HG03064 (cell line): ENCODE data around the gene WFIKKN2.
"Not testable (repeated sequence)": the region's sequence is repeated elsewhere in the genome, so short reads cannot be mapped to it uniquely, and the experiment has no call there.

Experiments used
- ATAC-seq: cut with Tn5 transposase; IDR thresholded peaks from one replicate; pipeline ENCODE4 v1.9.1; 2021; ENCODE audit warnings: low read depth; ENCODE audit not compliant: unreplicated experiment

Gene WFIKKN2

DNA sequence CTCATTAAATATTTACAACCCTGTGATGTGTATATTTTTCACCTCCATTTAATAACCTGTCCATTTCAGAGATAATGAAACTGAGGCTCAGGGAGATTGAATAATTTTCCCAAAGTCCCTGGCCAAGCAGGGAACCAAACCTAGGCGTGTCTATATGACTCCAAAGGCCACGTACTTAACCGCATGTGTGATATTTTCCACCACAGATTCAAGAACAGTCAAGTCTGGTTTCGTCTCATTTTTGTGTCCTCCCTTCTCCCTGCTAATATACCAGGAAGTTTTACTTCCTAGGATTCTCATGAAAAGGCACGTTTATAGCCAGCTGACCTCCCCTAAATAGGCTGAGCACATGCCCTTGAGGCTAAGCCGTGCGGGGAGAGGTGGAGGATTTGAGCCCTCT lies 15.3 kb downstream of the WFIKKN2 start:
- ATAC-seq, result no peak

DNA sequence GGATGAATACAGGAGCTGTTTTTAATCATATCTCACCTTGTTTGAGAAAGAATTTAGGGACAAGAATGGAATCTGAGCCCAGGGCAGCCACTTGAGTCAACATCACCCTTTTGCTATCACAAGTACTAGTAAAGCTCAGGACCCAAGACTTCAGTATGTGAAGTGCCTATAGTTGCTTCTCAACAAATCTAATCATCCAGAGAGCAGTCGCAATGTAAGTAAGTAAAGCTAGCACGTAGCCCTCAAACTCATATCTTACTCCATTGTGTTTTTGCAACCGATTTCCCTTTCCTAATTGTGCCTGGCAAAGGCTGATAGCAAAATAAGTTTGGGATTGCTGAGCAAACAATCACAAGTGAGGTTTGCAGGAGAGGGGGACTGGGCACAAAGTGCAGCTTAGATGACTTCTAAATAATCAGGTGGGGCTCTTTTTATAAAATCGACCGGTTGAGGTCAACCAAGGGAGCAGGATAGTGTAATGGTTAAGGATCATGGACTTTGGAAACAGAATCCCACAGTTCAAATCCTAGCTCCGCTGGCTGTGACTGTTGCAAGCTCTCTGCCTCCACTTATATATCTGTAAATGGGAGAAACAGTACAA lies 17.7 kb downstream of the WFIKKN2 start:
- ATAC-seq, result no peak

DNA sequence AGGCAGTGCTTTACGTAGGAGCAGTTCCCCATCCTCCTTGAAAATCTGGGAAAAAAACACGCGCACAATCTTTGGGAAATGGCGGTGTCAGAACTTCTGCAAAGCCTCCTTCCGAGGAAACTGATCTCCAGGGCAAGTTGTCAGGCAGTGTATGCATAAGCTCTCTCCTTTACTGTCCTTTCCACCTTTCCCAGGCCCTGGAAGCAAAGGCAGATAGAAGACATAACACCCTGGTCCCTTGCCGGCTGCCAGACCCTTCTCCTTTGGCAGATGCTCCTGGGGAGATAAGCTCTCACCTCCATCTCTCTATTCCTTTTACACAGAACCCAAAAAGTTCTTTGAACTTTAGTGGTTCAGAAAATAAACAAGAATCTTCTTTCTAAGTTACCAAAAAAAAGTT lies 18.4 kb downstream of the WFIKKN2 start:
- ATAC-seq, result no peak

DNA sequence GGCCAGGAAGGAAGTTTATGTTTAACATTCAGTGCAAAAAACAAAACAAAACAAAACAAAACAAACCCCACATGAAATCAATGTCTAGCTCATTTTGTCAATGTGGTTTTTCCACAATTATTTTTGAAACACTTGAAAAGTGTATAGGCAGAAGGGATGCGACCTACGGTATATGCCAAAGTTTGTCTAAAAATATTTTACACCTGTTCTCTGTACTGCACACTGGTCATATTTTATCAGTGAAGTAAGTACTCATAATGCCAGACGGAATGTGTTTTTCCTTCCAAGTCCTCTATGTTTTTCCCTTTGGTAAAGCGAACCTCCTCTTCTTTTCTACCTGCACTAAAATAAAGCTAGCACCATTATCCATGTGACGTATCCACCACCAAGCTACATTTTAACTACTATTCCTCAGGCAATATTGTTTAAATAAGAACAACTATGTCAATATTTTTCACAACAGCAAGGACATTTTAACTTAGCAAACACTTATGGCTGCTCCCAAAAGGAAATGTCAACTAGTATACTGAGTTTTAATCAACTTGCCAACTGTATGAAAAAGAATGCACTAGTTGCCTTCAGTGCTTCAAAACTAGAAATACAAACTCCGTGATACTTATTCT lies 20.4 kb downstream of the WFIKKN2 start:
- ATAC-seq, result no peak

DNA sequence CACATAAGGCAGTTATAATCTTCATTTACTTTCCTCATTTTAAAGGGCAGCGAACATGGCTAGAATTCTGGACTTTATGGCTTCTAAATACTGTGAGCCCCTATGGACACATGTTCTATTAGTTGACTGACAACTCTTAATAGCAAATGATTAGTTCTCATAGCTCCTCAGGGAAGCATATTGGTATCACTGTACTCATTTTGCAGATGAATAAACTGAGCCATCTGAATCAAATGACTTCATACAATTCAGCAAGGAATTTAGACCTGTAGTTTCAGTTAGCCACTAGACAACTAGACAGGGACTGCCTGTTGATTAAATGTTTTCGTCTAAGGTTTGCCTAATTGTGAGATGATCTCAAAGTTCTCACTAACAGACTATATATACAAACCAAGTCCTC lies 21.0 kb downstream of the WFIKKN2 start:
- ATAC-seq, result no peak

DNA sequence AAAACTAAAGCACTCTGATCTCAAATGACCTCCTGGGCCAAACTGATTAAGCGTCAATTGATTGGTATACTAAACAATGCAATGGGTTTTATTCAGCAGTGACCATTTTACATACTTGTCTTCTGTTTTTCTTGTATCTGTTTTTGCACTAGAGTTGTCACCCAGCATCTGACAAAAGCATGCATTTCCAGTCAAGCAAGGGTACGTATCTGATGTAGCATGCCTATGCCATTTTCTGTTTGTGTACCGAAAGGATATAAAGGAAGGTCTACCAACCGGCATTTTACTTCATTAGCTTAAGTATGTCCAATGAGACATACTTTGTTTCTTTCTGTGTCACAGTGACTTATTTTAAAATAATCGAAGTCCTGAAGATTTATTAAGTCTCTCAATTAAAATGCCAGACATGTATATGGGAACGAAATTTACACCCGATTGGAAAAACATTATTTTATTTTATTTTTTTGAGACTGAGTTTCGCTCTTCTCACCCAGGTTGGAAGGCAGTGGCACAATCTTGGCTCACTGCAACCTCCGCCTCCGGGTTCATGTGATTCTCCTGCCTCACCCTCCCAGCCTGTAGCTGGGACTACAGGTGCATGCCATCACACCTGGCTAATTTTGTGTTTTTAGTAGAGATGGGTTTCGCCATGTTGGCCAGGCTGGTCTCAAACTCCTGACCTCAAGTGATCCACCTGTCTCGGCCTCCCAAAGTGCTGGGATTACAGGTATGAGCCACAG lies 23.3 kb downstream of the WFIKKN2 start:
- ATAC-seq, result no peak

DNA sequence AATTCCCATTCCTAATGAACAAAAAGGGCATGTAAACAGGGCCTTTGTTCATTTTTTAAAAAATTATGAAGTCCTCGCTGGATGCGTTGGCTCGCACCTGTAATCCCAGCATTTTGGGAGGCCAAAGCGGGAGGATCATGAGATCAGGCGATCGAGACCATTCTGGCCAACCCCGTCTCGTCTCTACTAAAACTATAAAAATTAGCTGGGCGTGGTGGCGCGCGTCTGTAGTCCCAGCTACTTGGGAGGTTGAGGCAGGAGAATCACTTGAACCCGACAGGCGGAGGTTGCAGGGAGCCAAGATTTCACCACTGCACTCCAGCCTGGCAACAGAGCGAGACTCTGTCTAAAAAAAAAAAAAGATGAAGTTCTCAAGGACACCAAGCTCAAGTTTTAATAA lies 24.3 kb downstream of the WFIKKN2 start:
- not testable (repeated sequence) for ATAC-seq

DNA sequence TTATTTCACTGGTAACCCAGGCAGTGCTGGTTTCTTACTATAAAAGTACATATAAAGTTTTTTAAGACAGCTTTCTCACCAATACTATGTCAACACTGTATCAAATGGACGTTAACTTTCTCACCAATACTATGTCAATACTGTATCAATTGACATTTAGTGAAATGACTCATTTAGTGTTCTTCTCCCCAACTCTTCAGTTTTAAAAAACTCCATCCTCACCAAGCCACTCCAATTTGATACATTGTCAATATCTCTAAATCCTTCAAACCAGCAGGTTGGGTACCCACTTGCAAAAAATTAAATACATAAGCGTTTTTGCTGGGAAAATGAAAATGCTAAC lies 25.9 kb downstream of the WFIKKN2 start:
- ATAC-seq, result no peak

DNA sequence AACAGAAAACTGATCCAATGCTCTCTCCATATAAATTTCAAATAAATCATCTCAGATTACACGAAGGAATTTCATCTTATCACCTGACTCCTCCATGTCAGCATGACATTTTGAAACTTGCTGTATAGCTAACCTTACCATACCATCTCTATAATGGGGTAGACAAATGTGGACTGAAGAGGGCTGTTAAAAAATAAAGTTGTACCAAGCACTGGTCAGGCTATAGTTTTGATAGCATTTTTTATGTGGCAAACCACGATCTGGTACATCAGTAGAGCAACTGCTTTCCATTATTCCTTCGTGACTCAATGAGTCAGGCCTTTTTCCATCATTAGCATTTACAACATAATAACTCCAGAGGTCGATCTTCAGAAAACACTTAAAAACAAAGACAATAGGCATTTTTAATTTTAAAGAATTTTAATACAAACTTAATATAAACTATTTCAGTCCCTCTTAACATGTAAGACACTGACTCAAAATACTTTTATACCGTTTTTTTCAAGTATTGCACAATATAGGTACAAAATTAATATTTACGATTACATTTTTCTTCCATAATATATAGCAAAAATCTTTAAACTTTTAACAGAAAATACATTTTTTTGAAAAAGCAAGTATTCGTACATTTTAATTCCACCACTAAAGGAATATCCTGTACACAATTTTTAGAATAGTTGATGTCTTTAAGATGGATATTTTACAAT lies 26.6 kb downstream of the WFIKKN2 start:
- ATAC-seq, result no peak

DNA sequence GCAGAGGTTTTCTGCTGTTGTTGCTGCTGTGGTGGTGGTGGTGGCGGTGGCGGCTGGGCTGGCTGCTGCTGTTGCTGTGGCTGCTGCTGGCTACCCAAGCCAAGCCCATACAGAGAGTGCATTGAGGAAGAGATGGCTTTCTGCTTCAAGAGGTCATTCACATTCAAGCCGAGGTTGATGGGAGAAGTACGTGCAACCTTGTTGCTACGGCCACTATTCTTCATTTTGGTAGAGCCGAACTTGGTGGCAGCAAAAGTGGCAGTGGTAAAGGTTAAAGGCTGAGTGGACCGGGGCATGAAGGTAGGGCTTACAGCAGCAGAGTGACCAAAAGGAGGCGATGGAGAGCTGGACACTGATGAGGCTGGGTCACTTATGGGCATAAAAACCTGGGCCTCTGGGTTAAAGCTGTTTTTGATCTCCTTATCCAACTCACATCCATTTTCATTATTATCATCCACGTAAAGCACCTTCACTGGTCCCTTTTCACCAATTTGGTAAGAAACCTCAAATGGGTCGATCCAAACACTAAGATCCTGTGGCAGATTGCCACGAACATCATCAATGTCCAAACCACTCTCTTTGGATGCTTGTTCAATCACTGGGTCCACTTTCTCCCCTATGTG lies 27.9 kb downstream of the WFIKKN2 start:
- ATAC-seq, result no peak

DNA sequence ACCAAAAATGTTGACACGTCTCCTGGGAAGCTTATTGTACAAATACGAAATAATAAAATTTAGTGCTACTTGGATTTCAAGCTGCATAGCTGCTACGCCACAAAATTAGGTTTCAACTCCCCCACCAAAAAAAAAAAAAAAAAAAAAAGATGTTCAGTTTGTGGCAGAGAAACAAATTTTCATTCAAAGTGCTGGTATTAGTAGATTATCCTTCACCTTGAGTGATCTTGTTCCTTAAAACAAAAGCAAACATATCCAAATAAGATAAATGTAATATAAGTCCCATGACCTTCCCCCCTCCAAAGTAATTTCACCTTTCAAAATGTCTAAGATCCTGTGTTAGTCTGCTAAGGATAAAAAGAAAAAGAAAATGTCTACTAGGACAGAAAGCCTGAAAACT lies 28.5 kb downstream of the WFIKKN2 start:
- ATAC-seq, result no peak

DNA sequence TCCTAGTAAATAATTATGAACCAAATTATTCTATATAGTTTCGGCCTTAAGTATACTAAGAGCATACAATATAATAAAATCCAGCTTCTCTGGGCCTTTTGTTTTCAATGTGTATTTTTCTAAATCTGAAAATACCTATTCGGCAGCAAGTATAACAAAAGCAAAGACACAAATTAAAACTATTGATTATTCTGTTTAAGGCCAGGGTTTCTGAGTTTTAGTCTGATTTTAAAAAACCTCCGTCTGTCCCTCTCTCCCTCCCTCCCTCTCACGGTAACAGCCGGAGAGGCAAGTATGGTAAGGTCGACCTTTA lies 29.3 kb downstream of the WFIKKN2 start:
- no peak for ATAC-seq

DNA sequence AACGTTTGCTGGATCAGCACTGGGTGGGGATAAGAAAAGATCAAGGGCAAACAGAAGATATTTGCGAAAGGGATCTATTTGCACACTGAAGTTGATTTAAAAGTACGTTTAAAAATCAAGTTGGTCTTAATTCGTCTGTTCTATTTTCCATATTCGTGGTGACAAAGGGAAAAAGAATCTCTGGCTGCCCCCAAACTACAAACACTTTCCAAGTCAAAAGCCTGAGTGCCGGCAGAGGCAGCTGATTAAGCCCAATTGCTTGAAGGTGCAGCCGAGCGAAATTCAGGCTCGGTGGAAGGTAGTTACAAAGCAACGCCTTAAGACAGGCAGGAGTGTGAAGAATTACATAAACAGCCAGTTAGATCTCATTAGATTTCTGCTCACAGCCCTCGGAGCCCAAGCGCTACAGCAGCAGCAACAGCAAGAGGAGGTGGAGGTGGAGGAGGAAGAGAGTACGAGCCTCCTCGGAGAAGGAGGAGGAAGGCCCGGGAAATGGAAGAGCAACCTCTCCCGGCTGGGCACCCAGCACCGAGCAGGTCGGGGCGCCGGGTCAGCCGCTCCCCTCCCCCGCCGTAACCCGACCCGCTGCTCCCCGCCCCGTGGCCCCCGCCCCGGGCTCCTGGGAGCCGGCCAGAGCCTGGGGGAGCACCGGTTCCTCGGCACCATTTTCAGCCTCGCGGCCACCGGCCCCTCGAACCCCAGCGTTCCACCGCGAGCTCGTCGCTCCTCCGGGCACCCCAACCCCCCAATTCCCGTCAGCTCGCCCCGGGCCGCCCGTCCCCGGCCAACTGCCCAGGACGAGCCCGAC lies 29.9 kb downstream of the WFIKKN2 start:
- ATAC-seq, result peak; percentile 26

DNA sequence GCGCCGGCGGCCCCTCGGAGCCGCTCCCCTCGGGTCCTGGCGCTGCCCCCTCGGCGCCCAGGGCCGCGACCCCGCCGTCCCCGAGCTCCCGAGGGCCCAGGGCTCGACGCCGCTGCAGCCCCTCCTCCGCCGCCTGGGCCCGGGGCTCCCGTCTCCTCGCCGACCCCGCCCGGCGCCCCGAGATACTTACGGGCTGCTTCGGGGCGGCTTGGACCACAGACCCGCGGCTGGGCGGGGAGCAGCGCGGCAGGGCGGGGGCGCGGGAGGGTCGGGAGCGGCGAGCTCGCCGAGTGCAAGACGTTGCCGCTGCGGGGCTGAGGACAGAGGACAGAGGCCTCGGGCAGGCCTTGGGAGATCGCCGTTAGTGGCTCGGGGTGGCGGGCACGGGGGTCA lies 30.5 kb downstream of the WFIKKN2 start:
- ATAC-seq, result peak; percentile 7

DNA sequence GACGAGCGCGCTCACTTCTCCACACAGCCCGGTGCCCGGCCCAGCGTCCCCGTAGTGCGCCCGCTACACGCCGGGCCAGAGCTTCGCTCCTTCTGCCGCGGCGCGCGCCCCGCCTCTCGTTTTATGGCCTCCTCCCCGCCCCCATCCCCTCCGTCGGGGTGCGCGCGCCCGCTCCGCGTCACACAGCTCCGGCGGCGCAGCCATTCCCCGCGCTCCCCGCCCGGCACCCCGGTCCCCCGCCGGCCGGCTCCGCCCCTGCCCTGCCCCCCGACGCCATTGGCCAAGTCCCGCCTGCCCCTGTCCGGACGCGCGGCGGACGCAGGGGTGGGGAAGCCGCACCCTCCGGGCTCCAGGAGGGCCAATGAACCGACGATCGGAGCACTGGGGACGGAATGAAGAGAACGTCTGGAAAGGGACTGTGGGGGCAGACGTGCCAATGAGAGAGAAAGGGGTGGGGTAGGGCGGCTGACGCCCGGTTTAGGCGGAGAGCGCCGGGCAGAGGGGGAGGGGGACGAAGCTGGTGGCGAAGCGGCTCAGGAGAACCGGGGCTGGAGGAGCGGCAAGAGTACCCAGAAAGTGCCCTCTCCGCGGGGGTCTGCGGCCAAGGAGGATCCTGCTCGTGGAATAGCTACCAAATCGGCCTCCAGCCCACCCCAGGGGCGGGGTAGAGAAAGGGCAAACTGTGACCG lies 31.0 kb downstream of the WFIKKN2 start, which contains the start of gene TOB1:
Gene TOB1, minus strand, starts transcription at position 94 of the 689 bp plus-strand sequence. CDS start 2,337 bp downstream, outside the sequence.
- peak; percentile 61 for ATAC-seq

DNA sequence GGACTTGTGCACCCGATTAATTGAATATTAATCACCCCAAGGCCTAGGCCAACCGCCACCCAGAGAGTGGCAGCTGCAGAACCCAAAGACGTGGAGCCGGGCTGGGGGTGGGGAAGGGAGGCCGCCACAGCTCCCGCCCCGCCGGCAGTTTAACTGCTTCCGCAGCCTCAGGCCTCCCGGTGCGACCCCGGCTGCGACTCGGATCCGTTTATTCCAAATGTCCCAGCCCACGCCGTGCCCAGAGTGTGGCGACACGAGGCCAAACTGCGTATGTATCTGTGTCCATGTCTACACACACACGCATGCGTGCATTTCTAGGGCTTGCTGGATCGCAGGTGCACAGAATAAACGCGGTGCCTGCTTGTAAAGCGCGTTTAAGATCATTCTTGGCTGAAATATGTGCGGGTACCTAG lies 31.6 kb downstream of the WFIKKN2 start:
- ATAC-seq, result peak; percentile 7

DNA sequence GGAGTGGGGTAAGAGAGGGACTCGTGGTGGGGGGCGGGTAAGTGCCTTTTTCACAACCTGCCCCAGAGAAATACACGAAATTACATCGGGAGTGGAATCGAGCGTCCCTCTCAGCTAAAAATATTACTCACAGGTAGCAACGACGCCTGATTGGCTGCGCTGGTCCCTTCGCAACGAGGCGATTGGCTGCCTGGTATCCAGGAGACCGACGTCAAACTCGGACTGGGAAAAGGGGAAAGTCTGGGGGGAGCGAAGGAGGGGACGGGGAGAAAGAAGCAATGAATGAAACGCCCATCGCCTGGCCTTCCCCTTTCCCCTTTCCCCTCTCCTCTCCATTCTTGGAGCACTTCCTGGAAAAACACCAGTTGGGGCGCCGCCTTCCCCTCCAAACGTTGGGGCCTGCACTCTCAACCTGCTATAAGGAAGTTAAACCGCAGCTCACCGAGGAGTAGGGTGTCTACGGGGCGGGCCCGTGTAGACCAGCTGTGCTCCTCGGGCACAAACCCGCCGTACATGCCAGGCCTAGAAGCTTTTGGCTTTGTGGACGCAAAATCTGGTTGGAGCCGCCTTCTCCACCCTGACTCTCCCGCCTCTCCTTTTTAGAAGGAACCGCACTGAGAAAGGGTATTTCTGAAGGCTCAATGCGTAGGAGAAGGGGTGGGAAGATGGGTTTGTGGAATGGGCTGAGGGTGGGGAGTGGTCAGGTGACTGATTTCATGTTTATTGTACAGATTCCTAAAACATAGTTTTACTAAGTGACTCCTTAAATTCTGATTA lies 32.2 kb downstream of the WFIKKN2 start:
- ATAC-seq, result peak; percentile 30

DNA sequence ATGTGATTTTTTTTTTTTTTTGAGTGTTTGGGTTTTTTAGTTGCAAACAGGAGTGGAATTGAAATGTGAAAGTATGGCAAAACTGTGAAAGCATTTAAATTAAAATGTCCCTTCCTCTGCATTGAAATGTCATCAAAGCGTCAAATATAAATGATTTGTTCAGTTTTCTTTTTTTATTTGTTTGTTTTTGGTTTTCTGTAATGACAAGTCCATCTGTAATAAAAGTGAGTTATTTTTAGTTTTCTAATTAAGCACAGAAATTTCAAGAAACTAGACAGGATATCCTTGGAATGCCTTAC lies 32.7 kb downstream of the WFIKKN2 start:
- ATAC-seq, result no peak

DNA sequence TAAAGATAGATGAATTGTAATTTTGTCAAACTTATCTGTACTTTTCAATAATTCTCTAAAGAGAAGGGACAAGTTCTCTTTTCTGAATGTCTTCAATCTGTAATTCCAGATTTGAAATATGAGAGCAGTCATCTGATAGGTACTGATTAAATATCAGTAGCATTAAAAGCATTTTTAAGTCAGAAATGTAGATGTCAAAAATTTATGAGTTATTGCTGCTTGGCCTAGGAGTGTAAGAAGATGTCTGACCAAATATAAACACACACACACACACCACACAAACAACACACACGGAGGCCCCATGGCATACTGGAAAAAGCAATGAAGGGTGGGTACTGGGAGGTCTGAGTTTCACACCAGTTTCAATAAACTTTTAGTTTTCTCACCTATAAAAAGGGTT lies 33.2 kb downstream of the WFIKKN2 start:
- ATAC-seq, result no peak
